Measurements from ENCODE around the gene PRDM8.

GRCh38 chr4:80231180-80231579 is 33.9 kb downstream of the PRDM8 start:
- TF ChIP-seq CTCF (IDR thresholded peaks at IDR 0.05) (no peak), REST (IDR thresholded peaks at IDR 0.05) (no peak), PBX3 (IDR thresholded peaks at IDR 0.05) (no peak), RAD21 (conservative IDR thresholded peaks at IDR 0.05 in 1 of 2, IDR thresholded peaks at IDR 0.05 in 1 of 2) (no peak), BHLHE40 (IDR thresholded peaks at IDR 0.05; ENCODE audit: low read depth, low read length) (no peak), CEBPB (IDR thresholded peaks at IDR 0.05) (no peak), POLR2A (IDR thresholded peaks at IDR 0.05; ENCODE audit: low read length) (no peak), RFX5 (IDR thresholded peaks at IDR 0.05) (no peak), HMGXB4 (CRISPR knock-in tag; IDR thresholded peaks at IDR 0.05; ENCODE audit: borderline replicate concordance) (no peak)
